ENCODE results near the gene EOGT.
A peak's percentile ranks its signal among the peaks of the same experiment; 100 is the strongest.

The EOGT gene

DNA sequence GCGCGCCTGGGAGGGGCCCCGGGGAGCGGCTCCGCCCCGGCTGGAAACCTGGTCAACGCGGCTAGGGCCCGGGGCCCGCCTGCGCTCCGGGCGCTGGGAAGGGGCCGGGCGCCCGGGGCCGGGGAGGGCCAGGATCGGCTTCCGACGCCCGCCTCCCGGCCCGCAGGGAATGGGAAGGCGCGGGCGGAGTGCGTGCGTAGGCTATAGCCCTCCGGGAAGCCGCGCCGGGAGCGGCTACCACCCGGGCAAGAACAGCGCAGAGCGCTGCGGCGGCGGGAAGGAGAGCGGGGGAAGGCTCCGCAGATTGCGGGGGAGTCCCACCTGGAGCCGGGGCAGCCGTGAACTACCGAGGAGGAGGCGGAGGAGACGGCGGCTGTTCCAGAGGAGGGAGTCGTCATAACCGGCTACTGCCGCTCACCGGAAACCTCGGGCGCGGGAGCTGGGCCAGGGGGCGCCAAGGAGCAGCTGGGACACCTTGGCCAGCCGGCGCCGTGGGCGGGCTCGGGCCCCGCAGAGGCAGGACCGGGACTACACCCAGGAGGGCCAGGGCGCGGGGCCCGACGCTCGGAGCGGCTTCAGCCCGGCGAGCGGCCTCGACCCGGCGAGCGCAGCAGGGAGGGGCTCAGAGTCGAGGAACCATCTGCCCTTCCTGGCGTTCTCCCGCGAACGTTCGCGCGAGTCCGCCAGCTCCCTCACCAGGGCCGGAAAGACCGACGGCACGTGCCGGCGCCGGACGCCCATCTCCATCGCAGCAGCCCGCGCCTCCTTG lies at the start of gene EOGT:
Gene EOGT (minus strand): TSS at position 432 of the 769 bp plus-strand sequence. CDS start 3,838 bp downstream, outside the sequence.
- DNase-seq (ENCODE audit: low read depth, low spot score), result peak; percentile 79
- peaks cover 3% of the 10 kb centered on the region for H3K4me1 ChIP-seq (ENCODE audit: insufficient read depth, insufficient read length)
- no peaks in the 10 kb centered on the region for H3K9me3 ChIP-seq (ENCODE audit: insufficient read depth, low read length)
- peaks cover 34% of the 10 kb centered on the region for H3K36me3 ChIP-seq (ENCODE audit: insufficient read depth, insufficient read length, low read length)
- H3K27me3 ChIP-seq (ENCODE audit: insufficient read depth, insufficient read length), result peaks cover 5% of the 10 kb centered on the region
- H3K9ac ChIP-seq (ENCODE audit: insufficient read length, low read depth), result peak within 1 kb of the TSS; percentile 88
- TF ChIP-seq YY1 (IDR thresholded peaks at IDR 0.05; ENCODE audit: insufficient read depth, insufficient read length) (no peak), ZNF274 (IDR thresholded peaks at IDR 0.05; ENCODE audit: low read depth, low read length) (no peak), SUZ12 (IDR thresholded peaks at IDR 0.05; ENCODE audit: extremely low read depth, insufficient read depth, insufficient read length) (no peak)
- peak within 1 kb of the TSS; percentile 75 for H3K4me3 ChIP-seq (ENCODE audit: insufficient read length, low read depth)

DNA sequence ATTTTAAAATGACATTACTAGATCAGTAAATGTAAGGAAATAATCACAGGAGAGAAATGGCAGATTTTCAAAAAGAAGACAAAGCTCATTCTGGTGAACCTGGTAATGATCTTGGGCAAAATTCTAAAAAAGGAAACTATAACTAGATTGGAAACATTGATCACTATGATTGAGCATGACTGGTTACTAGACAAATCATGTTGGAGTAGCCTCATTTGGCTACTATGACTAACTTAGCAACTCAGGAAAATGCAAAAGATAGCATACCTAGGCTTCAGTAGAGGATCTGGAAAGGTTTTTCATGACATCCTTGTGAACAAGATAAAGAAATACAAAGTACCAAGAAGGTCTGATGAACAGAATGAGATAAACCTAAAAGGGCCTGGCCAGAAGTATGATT lies 46.2 kb upstream of the EOGT start:
- no peak overlapping the region for H3K4me3 ChIP-seq (ENCODE audit: insufficient read length, low read depth)
- H3K9ac ChIP-seq (ENCODE audit: insufficient read length, low read depth), result no peak overlapping the region
- no peak for DNase-seq (ENCODE audit: low read depth, low spot score)
- H3K36me3 ChIP-seq (ENCODE audit: insufficient read depth, insufficient read length, low read length), result peaks cover 83% of the 10 kb centered on the region
- no peaks in the 10 kb centered on the region for H3K27me3 ChIP-seq (ENCODE audit: insufficient read depth, insufficient read length)
- no peaks in the 10 kb centered on the region for H3K4me1 ChIP-seq (ENCODE audit: insufficient read depth, insufficient read length)
- TF ChIP-seq SUZ12 (IDR thresholded peaks at IDR 0.05; ENCODE audit: extremely low read depth, insufficient read depth, insufficient read length), result no peak
- TF ChIP-seq ZNF274 (IDR thresholded peaks at IDR 0.05; ENCODE audit: low read depth, low read length), result no peak
- TF ChIP-seq YY1 (IDR thresholded peaks at IDR 0.05; ENCODE audit: insufficient read depth, insufficient read length), result no peak
- no peaks in the 10 kb centered on the region for H3K9me3 ChIP-seq (ENCODE audit: insufficient read depth, low read length)

DNA sequence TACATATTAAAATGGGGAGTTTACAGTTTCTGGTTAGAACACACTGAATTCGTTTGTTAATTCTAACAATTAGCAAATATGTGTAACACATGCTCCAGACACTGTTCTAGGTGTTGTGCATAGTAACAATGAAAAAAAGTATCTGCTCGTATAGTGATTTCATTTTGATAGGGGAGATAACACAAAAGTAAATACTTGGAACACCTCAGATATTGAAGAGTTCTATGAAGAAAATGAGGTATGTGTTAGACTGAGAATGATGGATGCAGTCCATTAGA lies 45.4 kb upstream of the EOGT start:
- TF ChIP-seq YY1 (IDR thresholded peaks at IDR 0.05; ENCODE audit: insufficient read depth, insufficient read length), result no peak
- TF ChIP-seq SUZ12 (IDR thresholded peaks at IDR 0.05; ENCODE audit: extremely low read depth, insufficient read depth, insufficient read length), result no peak
- no peak for TF ChIP-seq ZNF274 (IDR thresholded peaks at IDR 0.05; ENCODE audit: low read depth, low read length)
- Histone ChIP-seq H3K4me3 (ENCODE audit: insufficient read length, low read depth) (no peak overlapping the region), H3K9me3 (ENCODE audit: insufficient read depth, low read length) (no peaks in the 10 kb centered on the region), H3K4me1 (ENCODE audit: insufficient read depth, insufficient read length) (no peaks in the 10 kb centered on the region), H3K36me3 (ENCODE audit: insufficient read depth, insufficient read length, low read length) (peaks cover 88% of the 10 kb centered on the region), H3K9ac (ENCODE audit: insufficient read length, low read depth) (no peak overlapping the region), H3K27me3 (ENCODE audit: insufficient read depth, insufficient read length) (no peaks in the 10 kb centered on the region)
- no peak for DNase-seq (ENCODE audit: low read depth, low spot score)

DNA sequence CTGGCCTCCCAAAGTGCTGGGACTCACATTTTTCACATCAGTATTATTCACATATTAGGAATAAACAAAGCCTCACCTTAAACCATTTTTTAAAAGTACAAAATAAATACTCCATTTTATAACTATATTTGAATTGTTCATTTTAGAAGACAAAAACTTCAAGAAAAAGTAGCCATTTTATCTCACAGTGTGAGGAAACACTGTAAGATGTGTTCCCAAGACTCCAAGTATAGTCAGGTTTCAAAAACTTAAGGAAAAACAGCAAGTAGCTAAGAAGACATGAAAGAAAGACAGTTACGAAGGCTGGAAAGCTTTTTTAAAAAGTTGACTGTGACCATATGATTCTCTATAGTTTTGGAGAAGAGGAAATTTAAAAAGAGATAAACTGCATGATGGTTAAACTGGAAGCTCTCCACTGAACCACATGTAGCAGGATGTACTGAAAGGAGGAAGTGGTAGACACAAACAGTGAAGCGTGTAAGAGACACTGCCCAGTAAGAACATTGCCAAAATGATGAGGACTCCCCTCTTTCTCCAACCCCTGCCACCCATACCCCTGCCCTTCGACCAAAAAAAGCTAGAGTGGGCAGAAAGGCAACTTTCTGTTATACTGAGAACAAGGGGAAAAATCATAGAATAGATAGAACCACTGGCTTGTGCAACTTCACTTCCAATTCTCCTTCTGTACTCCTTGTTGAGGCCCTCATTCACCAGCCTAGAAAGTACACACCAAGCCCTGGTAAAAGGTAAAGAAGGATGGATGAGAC lies 44.9 kb upstream of the EOGT start:
- TF ChIP-seq ZNF274 (IDR thresholded peaks at IDR 0.05; ENCODE audit: low read depth, low read length), result no peak
- no peak for TF ChIP-seq YY1 (IDR thresholded peaks at IDR 0.05; ENCODE audit: insufficient read depth, insufficient read length)
- TF ChIP-seq SUZ12 (IDR thresholded peaks at IDR 0.05; ENCODE audit: extremely low read depth, insufficient read depth, insufficient read length), result no peak
- Histone ChIP-seq H3K4me3 (ENCODE audit: insufficient read length, low read depth) (no peak overlapping the region), H3K4me1 (ENCODE audit: insufficient read depth, insufficient read length) (no peaks in the 10 kb centered on the region), H3K36me3 (ENCODE audit: insufficient read depth, insufficient read length, low read length) (peaks cover 90% of the 10 kb centered on the region), H3K9me3 (ENCODE audit: insufficient read depth, low read length) (no peaks in the 10 kb centered on the region), H3K27me3 (ENCODE audit: insufficient read depth, insufficient read length) (no peaks in the 10 kb centered on the region), H3K9ac (ENCODE audit: insufficient read length, low read depth) (no peak overlapping the region)
- no peak for DNase-seq (ENCODE audit: low read depth, low spot score)

DNA sequence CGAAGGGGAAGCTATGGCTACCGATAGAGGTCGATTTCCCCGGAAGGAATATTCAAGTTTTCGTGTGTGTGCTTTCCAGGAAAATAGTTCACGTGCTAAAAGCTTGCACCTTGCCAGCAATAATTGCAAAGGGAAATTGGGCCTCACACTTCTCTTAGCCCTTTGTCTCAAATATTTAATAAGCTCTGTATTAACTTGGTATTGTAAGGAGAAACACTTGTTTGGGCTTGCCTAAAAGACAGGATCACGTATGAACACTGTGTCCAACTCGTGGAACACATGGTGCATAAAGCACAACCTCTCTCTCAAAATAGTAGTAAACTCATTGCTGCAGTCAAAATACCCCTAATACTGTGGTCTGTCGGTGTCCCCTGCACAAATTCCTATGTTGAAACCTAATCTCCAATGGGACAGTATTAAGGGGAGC lies 39.0 kb upstream of the EOGT start:
- Histone ChIP-seq H3K9me3 (ENCODE audit: insufficient read depth, low read length) (no peaks in the 10 kb centered on the region), H3K4me1 (ENCODE audit: insufficient read depth, insufficient read length) (no peaks in the 10 kb centered on the region), H3K27me3 (ENCODE audit: insufficient read depth, insufficient read length) (no peaks in the 10 kb centered on the region), H3K4me3 (ENCODE audit: insufficient read length, low read depth) (peak overlapping the region; percentile 92), H3K9ac (ENCODE audit: insufficient read length, low read depth) (peak overlapping the region; percentile 52), H3K36me3 (ENCODE audit: insufficient read depth, insufficient read length, low read length) (peaks cover 55% of the 10 kb centered on the region)
- no peak for DNase-seq (ENCODE audit: low read depth, low spot score)
- no peak for TF ChIP-seq YY1 (IDR thresholded peaks at IDR 0.05; ENCODE audit: insufficient read depth, insufficient read length)
- TF ChIP-seq ZNF274 (IDR thresholded peaks at IDR 0.05; ENCODE audit: low read depth, low read length), result no peak
- TF ChIP-seq SUZ12 (IDR thresholded peaks at IDR 0.05; ENCODE audit: extremely low read depth, insufficient read depth, insufficient read length), result no peak

DNA sequence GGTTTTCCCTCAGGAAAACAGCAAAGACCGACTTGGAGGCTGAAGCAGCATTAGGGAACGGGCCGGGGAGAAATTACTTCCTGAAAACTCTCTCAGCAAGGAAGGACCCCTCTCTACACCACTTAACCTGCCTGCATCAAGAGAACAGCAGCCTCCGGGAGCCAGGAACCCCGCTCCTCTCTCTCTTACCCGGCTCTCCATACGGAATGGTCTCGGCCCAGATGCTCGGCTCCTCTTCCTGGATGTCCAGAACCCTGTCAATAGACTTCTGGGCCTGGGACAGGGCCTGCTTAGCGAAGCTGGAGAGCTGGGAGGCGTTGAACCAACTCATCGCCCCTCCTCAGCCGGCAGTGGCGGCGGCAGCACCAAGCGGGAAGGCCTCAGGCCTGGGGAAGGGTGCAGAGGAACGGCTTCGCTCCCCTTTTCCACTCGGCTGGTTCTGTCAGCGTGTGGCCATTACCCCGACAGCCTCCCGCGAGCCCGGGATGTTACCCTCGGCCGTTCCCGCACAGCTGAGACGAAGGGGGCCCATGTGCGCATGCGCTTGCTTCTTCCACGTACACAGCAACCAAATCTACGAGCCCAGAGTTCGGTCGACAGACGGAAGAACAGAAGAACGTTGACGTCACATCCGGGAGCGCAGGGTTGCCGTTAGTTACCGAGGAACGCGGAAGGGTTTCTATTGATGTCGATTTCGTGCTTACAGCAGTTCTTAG lies 38.4 kb upstream of the EOGT start, which contains the start of gene TMF1:
Gene TMF1 (minus strand): TSS at position 578 of the 716 bp plus-strand sequence. CDS start 247 bp downstream, at position 331.
- TF ChIP-seq ZNF274 (IDR thresholded peaks at IDR 0.05; ENCODE audit: low read depth, low read length) (no peak), SUZ12 (IDR thresholded peaks at IDR 0.05; ENCODE audit: extremely low read depth, insufficient read depth, insufficient read length) (no peak), YY1 (IDR thresholded peaks at IDR 0.05; ENCODE audit: insufficient read depth, insufficient read length) (peak; percentile 5)
- Histone ChIP-seq H3K27me3 (ENCODE audit: insufficient read depth, insufficient read length) (no peaks in the 10 kb centered on the region), H3K36me3 (ENCODE audit: insufficient read depth, insufficient read length, low read length) (peaks cover 55% of the 10 kb centered on the region), H3K4me1 (ENCODE audit: insufficient read depth, insufficient read length) (no peaks in the 10 kb centered on the region), H3K9ac (ENCODE audit: insufficient read length, low read depth) (peak within 1 kb of the TSS; percentile 95), H3K4me3 (ENCODE audit: insufficient read length, low read depth) (peak within 1 kb of the TSS; percentile 92), H3K9me3 (ENCODE audit: insufficient read depth, low read length) (no peaks in the 10 kb centered on the region)
- peak; percentile 97 for DNase-seq (ENCODE audit: low read depth, low spot score)

All from NT2/D1 (cell line).